ENCODE data around the gene CLPSL2.

DNA sequence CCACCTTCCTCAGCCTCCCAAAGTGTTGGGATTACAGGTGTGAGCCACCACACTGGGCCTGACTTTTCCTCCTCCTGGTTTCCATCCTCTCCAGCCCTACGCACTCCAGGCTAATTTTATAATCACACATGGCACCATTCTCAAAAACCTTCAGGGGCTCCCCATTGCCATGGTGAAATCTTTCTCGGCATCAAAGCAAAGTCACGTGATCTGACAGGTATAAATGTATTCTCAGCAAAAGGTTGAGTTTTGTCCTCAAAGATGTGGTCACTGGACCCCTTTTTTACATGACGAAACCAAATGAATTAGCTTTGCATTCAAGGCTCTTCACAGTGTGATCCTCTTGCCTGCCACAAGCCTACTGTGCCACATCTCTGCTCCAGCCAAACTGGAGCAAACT, 24.1 kb upstream of the CLPSL2 start:
- TF ChIP-seq, protein P1, sequence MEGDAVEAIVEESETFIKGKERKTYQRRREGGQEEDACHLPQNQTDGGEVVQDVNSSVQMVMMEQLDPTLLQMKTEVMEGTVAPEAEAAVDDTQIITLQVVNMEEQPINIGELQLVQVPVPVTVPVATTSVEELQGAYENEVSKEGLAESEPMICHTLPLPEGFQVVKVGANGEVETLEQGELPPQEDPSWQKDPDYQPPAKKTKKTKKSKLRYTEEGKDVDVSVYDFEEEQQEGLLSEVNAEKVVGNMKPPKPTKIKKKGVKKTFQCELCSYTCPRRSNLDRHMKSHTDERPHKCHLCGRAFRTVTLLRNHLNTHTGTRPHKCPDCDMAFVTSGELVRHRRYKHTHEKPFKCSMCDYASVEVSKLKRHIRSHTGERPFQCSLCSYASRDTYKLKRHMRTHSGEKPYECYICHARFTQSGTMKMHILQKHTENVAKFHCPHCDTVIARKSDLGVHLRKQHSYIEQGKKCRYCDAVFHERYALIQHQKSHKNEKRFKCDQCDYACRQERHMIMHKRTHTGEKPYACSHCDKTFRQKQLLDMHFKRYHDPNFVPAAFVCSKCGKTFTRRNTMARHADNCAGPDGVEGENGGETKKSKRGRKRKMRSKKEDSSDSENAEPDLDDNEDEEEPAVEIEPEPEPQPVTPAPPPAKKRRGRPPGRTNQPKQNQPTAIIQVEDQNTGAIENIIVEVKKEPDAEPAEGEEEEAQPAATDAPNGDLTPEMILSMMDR (conservative IDR thresholded peaks at IDR 0.05 in 1 of 2, IDR thresholded peaks at IDR 0.05 in 1 of 2; ENCODE audit: extremely low read depth in 1 of 2, insufficient read depth in 1 of 2, low read depth in 1 of 2, low read length in 2 of 2) = no peak
- no peak for TF ChIP-seq EZH2 (IDR thresholded peaks at IDR 0.05; ENCODE audit: borderline replicate concordance, low read length)

Data from mammary epithelial cell (primary cell).